ENCODE data around the gene CARTPT. TPM values are rescaled to one million over a fixed set of nuclear protein-coding genes. Genes with fewer than 3 reads are reported as not detected.

Gene CARTPT
- total RNA-seq, 1 experiment from 2014 or later = not detected

DNA sequence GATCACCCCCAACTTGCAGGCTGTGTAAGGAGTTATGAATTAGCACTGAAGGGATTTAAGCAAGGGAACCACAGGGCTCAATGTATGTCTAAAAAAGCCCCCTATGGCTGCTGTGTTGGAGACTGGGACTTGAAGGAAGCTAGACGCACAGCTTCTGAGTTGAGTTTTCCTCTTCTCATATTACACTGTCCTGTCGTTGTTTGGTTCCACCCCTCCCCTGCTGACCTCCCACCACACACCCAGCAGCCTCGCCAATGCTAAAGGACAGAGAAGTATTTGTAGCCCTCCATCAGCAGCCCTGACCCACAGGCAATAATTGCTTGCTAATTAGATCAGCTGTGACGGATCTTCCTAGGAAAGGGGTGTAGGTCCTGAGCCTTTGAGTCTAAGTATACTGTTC, 15.1 kb upstream of the CARTPT start (continued):
- TF ChIP-seq ZNF425 (CRISPR knock-in tag; conservative IDR thresholded peaks at IDR 0.05) (no peak), RELA (CRISPR knock-in tag; IDR thresholded peaks at IDR 0.05; ENCODE audit: borderline replicate concordance) (no peak), RORB (CRISPR knock-in tag; IDR thresholded peaks at IDR 0.05) (no peak), STAT6 (CRISPR knock-in tag; conservative IDR thresholded peaks at IDR 0.05; ENCODE audit: low read depth) (no peak)
- TF ChIP-seq, protein P1, sequence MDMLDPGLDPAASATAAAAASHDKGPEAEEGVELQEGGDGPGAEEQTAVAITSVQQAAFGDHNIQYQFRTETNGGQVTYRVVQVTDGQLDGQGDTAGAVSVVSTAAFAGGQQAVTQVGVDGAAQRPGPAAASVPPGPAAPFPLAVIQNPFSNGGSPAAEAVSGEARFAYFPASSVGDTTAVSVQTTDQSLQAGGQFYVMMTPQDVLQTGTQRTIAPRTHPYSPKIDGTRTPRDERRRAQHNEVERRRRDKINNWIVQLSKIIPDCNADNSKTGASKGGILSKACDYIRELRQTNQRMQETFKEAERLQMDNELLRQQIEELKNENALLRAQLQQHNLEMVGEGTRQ (CRISPR knock-in tag; IDR thresholded peaks at IDR 0.05) = no peak
- TF ChIP-seq, protein P2, sequence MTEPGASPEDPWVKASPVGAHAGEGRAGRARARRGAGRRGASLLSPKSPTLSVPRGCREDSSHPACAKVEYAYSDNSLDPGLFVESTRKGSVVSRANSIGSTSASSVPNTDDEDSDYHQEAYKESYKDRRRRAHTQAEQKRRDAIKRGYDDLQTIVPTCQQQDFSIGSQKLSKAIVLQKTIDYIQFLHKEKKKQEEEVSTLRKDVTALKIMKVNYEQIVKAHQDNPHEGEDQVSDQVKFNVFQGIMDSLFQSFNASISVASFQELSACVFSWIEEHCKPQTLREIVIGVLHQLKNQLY (CRISPR knock-in tag; IDR thresholded peaks at IDR 0.05) = no peak
- TF ChIP-seq, protein P3, sequence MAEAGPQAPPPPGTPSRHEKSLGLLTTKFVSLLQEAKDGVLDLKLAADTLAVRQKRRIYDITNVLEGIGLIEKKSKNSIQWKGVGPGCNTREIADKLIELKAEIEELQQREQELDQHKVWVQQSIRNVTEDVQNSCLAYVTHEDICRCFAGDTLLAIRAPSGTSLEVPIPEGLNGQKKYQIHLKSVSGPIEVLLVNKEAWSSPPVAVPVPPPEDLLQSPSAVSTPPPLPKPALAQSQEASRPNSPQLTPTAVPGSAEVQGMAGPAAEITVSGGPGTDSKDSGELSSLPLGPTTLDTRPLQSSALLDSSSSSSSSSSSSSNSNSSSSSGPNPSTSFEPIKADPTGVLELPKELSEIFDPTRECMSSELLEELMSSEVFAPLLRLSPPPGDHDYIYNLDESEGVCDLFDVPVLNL (CRISPR knock-in tag; IDR thresholded peaks at IDR 0.05; ENCODE audit: borderline replicate concordance, low read depth) = no peak

- Mint-ChIP-seq H3K4me1 (peaks cover 15% of the 10 kb centered on the region), H3K27me3 (ENCODE audit: low read depth) (no peaks in the 10 kb centered on the region; the same call in 1 of the 2 replicates), H3K4me3 (no peak overlapping the region), H3K9me3 (no peaks in the 10 kb centered on the region), H3K27ac (no peak overlapping the region), H3K36me3 (no peaks in the 10 kb centered on the region)
- POLR2A ChIA-PET = no interaction called here
- DNase-seq (ENCODE audit: low spot score) (no peak), ATAC-seq (no peak)
- TF ChIP-seq NR2C2 (CRISPR knock-in tag; IDR thresholded peaks at IDR 0.05) (no peak), HMGXB4 (CRISPR knock-in tag; IDR thresholded peaks at IDR 0.05) (no peak), STAT6 (CRISPR knock-in tag; conservative IDR thresholded peaks at IDR 0.05; ENCODE audit: low read depth) (no peak), ZNF317 (CRISPR knock-in tag; IDR thresholded peaks at IDR 0.05; ENCODE audit: borderline replicate concordance, low read depth) (no peak), GRHL2 (CRISPR knock-in tag; IDR thresholded peaks at IDR 0.05; ENCODE audit: insufficient replicate concordance, severe bottlenecking) (no peak), ARID4B (CRISPR knock-in tag; IDR thresholded peaks at IDR 0.05; ENCODE audit: borderline replicate concordance) (no peak)
- CTCF ChIA-PET = interaction anchor here (0.6 kb wide), 1 partner anchor 105 kb away, joined by 3 read pairs; no protein-coding TSS in a partner anchor
Measured at GRCh38 chr5:71705421-71705820, 13.7 kb upstream of the CARTPT start.

Data from WTC11 (cell line).